ENCODE measurements around the gene CTSE.

Gene CTSE

DNA sequence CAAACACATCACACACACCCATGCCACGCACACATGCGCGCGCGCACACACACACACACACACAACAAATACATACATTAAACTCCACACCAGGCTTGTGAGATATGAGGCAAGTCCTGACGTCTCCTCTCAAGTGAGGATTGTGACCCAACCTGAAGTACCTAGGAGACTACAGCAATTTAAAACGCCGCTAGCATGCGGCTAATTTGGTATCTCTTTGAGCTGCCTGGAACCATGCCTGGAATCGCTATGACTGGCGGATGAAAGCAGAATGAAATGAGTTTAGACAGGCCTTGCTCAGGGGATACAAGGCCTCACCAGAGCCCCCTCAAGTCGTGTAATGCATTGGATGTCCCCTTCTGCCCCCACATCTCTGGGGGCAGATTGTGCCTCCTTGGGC is 18.9 kb downstream of the CTSE start:
- Histone ChIP-seq H3K27ac (replicated peaks) (no peak overlapping the region; the same call in none of the 2 replicates), H3K27me3 (ENCODE audit: insufficient read depth, poor library complexity, severe bottlenecking) (no peaks in the 10 kb centered on the region), H3K4me3 (replicated peaks; ENCODE audit: insufficient read depth, low read length) (no peak overlapping the region)
- TF ChIP-seq POLR2AphosphoS5 (IDR thresholded peaks at IDR 0.05; ENCODE audit: low read depth) (no peak), GABPA (IDR thresholded peaks at IDR 0.05; ENCODE audit: low read depth) (no peak), CTCF (IDR thresholded peaks at IDR 0.05; ENCODE audit: insufficient read depth, low read length) (no peak)
- no peak for DNase-seq (ENCODE audit: low read depth in 1 of 2, low spot score in 1 of 2)

GRCh38 chr1:206003854-206004800 is 19.6 kb downstream of the CTSE start:
- H3K27ac ChIP-seq (replicated peaks): peak overlapping the region; percentile 77
- no peak for DNase-seq (ENCODE audit: low read depth in 1 of 2, low spot score in 1 of 2)
- no peaks in the 10 kb centered on the region for H3K27me3 ChIP-seq (ENCODE audit: insufficient read depth, poor library complexity, severe bottlenecking)
- H3K4me3 ChIP-seq (replicated peaks; ENCODE audit: insufficient read depth, low read length): no peak overlapping the region
- TF ChIP-seq POLR2AphosphoS5 (IDR thresholded peaks at IDR 0.05; ENCODE audit: low read depth) (no peak), REST (IDR thresholded peaks at IDR 0.05; ENCODE audit: insufficient replicate concordance, low read depth) (no peak), GABPA (IDR thresholded peaks at IDR 0.05; ENCODE audit: low read depth) (no peak), CTCF (IDR thresholded peaks at IDR 0.05; ENCODE audit: insufficient read depth, low read length) (no peak), SPI1 (IDR thresholded peaks at IDR 0.05; ENCODE audit: borderline replicate concordance, low read depth) (no peak)

- TF ChIP-seq CTCF (IDR thresholded peaks at IDR 0.05; ENCODE audit: insufficient read depth, low read length) (no peak), POLR2AphosphoS5 (IDR thresholded peaks at IDR 0.05; ENCODE audit: low read depth) (peak; percentile 53; the same call in 1 of the 2 replicates), SPI1 (IDR thresholded peaks at IDR 0.05; ENCODE audit: borderline replicate concordance, low read depth) (peak; percentile 51), REST (IDR thresholded peaks at IDR 0.05; ENCODE audit: insufficient replicate concordance, low read depth) (no peak), GABPA (IDR thresholded peaks at IDR 0.05; ENCODE audit: low read depth) (no peak)
- no peaks in the 10 kb centered on the region for H3K27me3 ChIP-seq (ENCODE audit: insufficient read depth, poor library complexity, severe bottlenecking)
- H3K4me3 ChIP-seq (replicated peaks; ENCODE audit: insufficient read depth, low read length): peak within 1 kb of the TSS; percentile 47
- DNase-seq (ENCODE audit: low read depth in 1 of 2, low spot score in 1 of 2): peak; percentile 51 to 80
- H3K27ac ChIP-seq (replicated peaks): peak within 1 kb of the TSS; percentile 77
These were observed 20.6 kb downstream of the CTSE start, which contains the start of gene RAB7B for GRCh38 chr1:206002871-206003801. RAB7B (minus strand) TSS chr1:206003395; CDS start chr1:205994135, 9,260 bp downstream.
